Stimulated activated CD8-positive, alpha-beta memory T cell treated with anti-CD3 and anti-CD28 coated beads, Interleukin-4, amount 100 ng/mL, for 48 hours (primary cell): Measurements from ENCODE around the gene GCDH.

Source experiments
- DNase-seq: peaks from one replicate; pipeline ENCODE4 v3.0.0-alpha.2; 2020

GCDH gene

GRCh38 chr19:12943437-12944044 lies 52.6 kb downstream of the GCDH start:
- no peak for DNase-seq

- no peak for DNase-seq
Measured at GRCh38 chr19:12944104-12944674, 53.2 kb downstream of the GCDH start.

- peak; percentile 99 for DNase-seq
Measured at GRCh38 chr19:12945479-12946091, 54.6 kb downstream of the GCDH start, which contains the start of gene RAD23A. Gene RAD23A, plus strand, starts transcription at chr19:12945862. Its CDS starts 87 bp downstream, at chr19:12945949.

- DNase-seq = peak; percentile 73
Measured at GRCh38 chr19:12946092-12946721, 55.2 kb downstream of the GCDH start.

GRCh38 chr19:12946731-12947496 lies 56.0 kb downstream of the GCDH start:
- DNase-seq = no peak

GRCh38 chr19:12947702-12948611 lies 57.0 kb downstream of the GCDH start:
- no peak for DNase-seq

- DNase-seq = no peak
Measured at GRCh38 chr19:12948612-12949362, 57.8 kb downstream of the GCDH start.
